Calu3 (cell line): Measurements from ENCODE around the gene CABCOCO1. TPM values are rescaled to one million over a fixed set of nuclear protein-coding genes. Genes with fewer than 3 reads are reported as not detected.

Experiments
- BruUV-seq: library from RNA; stranded (reverse); fragments of 400-500 nt; replicated peaks from 2 replicates; lab custom pipeline; 2021; lab: Mats Ljungman, UMichigan
- CTCF ChIA-PET: fragments of 300-600 bp; sonication (Branson Sonifier 250); formaldehyde crosslinking; loops from one replicate; lab custom pipeline; 2022; ENCODE audit warnings: antibody characterized with exemption; lab: Charles Lee
- DNase-seq: peaks from one replicate; pipeline ENCODE4 v3.0.0; 2022
- H3K27ac Mint-ChIP-seq: one replicate; pipeline ENCODE4 v1.8.0; 2022; ENCODE audit warnings: mixed read lengths; ENCODE audit not compliant: unreplicated experiment
- H3K27me3 Mint-ChIP-seq: one replicate; pipeline ENCODE4 v1.8.0; 2022; ENCODE audit warnings: mixed read lengths; ENCODE audit not compliant: unreplicated experiment
- H3K36me3 Mint-ChIP-seq: one replicate; pipeline ENCODE4 v1.8.0; 2022; ENCODE audit warnings: mild to moderate bottlenecking, moderate library complexity, mixed read lengths; ENCODE audit not compliant: insufficient read depth, unreplicated experiment
- H3K4me1 Mint-ChIP-seq: one replicate; pipeline ENCODE4 v1.8.0; 2022; ENCODE audit warnings: mild to moderate bottlenecking, low read depth, mixed read lengths; ENCODE audit not compliant: unreplicated experiment
- H3K4me3 Mint-ChIP-seq: one replicate; pipeline ENCODE4 v1.8.0; 2022; ENCODE audit warnings: mild to moderate bottlenecking, low read depth, moderate library complexity, mixed read lengths; ENCODE audit not compliant: unreplicated experiment
- H3K9me3 Mint-ChIP-seq: one replicate; pipeline ENCODE4 v1.8.0; 2022; ENCODE audit warnings: low read depth, mixed read lengths; ENCODE audit not compliant: unreplicated experiment
- intact Hi-C: fragments of 100-400 bp; cut with micrococcal nuclease; formaldehyde crosslinking; loops from one replicate; pipeline ENCODE4 v1.10.0; 2022; ENCODE audit not compliant: unreplicated experiment
- total RNA-seq: library from RNA; stranded (reverse); gene quantifications from 2 replicates; pipeline ENCODE4 v1.2.3, GENCODE V29; 2022
- TF ChIP-seq, protein P1 (sequence below): fragments of 200-600 bp; IDR thresholded peaks from one replicate; pipeline ENCODE4 v1.8.0; 2022; ENCODE audit warnings: antibody characterized with exemption; ENCODE audit not compliant: unreplicated experiment

The CABCOCO1 gene
- total RNA-seq, 1 experiment from 2014 or later = not detected

DNA sequence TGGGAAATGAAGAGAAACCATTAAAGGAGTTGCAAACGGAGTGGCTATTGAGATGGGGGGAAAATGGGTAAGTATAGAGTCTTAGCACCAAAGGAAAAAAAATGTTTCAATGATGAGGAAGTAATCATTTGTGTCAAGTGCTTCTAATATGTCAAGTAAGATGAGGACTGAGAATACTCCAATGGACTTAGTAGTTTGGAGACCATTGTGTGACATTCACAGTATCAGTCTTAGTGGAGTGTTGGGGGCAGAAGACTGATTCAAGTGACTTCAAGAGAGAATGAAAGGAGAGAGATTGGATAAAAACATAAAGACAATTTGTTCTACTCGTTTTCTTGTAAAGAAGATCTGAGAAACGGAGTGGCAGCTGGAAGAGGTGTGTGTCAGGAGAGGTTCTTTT, 150.2 kb downstream of the CABCOCO1 start:
- Mint-ChIP-seq H3K36me3 (no peaks in the 10 kb centered on the region), H3K4me3 (no peak overlapping the region), H3K27me3 (no peaks in the 10 kb centered on the region), H3K27ac (no peak overlapping the region), H3K9me3 (no peaks in the 10 kb centered on the region), H3K4me1 (no peaks in the 10 kb centered on the region)
- CTCF ChIA-PET = no interaction called here
- TF ChIP-seq, protein P1, sequence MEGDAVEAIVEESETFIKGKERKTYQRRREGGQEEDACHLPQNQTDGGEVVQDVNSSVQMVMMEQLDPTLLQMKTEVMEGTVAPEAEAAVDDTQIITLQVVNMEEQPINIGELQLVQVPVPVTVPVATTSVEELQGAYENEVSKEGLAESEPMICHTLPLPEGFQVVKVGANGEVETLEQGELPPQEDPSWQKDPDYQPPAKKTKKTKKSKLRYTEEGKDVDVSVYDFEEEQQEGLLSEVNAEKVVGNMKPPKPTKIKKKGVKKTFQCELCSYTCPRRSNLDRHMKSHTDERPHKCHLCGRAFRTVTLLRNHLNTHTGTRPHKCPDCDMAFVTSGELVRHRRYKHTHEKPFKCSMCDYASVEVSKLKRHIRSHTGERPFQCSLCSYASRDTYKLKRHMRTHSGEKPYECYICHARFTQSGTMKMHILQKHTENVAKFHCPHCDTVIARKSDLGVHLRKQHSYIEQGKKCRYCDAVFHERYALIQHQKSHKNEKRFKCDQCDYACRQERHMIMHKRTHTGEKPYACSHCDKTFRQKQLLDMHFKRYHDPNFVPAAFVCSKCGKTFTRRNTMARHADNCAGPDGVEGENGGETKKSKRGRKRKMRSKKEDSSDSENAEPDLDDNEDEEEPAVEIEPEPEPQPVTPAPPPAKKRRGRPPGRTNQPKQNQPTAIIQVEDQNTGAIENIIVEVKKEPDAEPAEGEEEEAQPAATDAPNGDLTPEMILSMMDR = no peak
- intact Hi-C loops = no loop called here
- no TSS peak for BruUV-seq
- DNase-seq = no peak

DNA sequence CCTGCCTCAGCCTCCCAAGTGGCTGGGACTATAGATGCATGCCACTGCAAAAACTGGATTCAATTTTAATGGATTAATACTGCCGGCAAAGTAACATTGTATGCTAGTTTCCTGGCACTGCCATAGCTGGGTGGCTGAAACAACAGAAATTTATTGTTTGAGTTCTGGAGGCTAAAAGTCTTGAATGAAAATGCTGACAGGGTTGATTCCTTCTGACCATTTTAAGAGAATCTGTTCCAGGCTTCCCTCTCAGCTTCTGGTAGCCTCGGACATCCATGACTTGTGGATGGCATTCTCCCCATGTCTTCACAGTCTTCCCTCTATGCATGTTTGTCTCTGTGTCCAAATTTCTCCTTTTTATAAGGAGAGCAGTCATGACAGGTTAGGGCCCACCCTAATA, 151.4 kb downstream of the CABCOCO1 start:
- CTCF ChIA-PET = no interaction called here
- Mint-ChIP-seq H3K27me3 (no peaks in the 10 kb centered on the region), H3K27ac (no peak overlapping the region), H3K9me3 (no peaks in the 10 kb centered on the region), H3K36me3 (no peaks in the 10 kb centered on the region), H3K4me3 (no peak overlapping the region), H3K4me1 (no peaks in the 10 kb centered on the region)
- no TSS peak for BruUV-seq
- DNase-seq = no peak
- TF ChIP-seq, protein P1 = no peak
- intact Hi-C loops = no loop called here

DNA sequence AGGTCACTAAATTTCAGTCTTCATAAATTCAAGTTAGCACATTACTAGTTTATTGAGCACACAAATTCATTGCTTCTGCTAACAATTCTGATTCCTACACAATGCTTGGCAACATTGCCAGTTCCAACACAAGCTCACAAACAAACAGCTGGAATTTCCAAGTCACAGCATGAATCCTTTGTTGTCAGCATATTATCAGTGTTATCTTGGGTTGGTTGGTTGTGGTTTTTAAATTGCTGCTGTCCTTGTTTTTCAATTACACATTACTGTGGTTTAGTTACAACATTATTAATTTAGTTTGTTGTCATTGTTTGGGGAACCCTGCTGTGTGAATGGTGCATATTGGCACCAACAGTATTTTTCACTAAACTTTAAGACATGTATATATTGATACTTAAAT, 152.8 kb downstream of the CABCOCO1 start:
- no peak for DNase-seq
- H3K9me3 Mint-ChIP-seq = no peaks in the 10 kb centered on the region
- no peak overlapping the region for H3K4me3 Mint-ChIP-seq
- no peak overlapping the region for H3K27ac Mint-ChIP-seq
- H3K36me3 Mint-ChIP-seq = no peaks in the 10 kb centered on the region
- H3K27me3 Mint-ChIP-seq = no peaks in the 10 kb centered on the region
- CTCF ChIA-PET = no interaction called here
- TF ChIP-seq, protein P1 = no peak
- intact Hi-C loops = no loop called here
- H3K4me1 Mint-ChIP-seq = peaks cover 5% of the 10 kb centered on the region
- no TSS peak for BruUV-seq

Other genes starting within 250 kb of the CABCOCO1 start
- not detected in 2 replicates for gene TMEM26, start 209.5 kb upstream of the CABCOCO1 start, total RNA-seq
- 9.5 and 10.0 TPM in 2 replicates for gene ARID5B, start 238.8 kb downstream of the CABCOCO1 start, total RNA-seq